Choroid plexus epithelial cell (primary cell): Measurements from ENCODE around the gene TRIM9.

Source experiments
- DNase-seq: peaks from one replicate; pipeline ENCODE4 v3.0.0-alpha.2; 2010; ENCODE audit warnings: low read depth
- H3K4me3 ChIP-seq: 2 replicates; pipeline ENCODE4 v1.5.1; 2011; ENCODE audit warnings: low read depth, mild to moderate bottlenecking, control low read depth, low read length, moderate library complexity
- TF ChIP-seq, protein P1 (sequence below): conservative IDR thresholded peaks from 2 replicates; pipeline ENCODE4 v1.5.1; 2011; ENCODE audit warnings: low read depth, mild to moderate bottlenecking, control low read depth, inconsistent platforms, low read length, moderate library complexity

Gene TRIM9

DNA sequence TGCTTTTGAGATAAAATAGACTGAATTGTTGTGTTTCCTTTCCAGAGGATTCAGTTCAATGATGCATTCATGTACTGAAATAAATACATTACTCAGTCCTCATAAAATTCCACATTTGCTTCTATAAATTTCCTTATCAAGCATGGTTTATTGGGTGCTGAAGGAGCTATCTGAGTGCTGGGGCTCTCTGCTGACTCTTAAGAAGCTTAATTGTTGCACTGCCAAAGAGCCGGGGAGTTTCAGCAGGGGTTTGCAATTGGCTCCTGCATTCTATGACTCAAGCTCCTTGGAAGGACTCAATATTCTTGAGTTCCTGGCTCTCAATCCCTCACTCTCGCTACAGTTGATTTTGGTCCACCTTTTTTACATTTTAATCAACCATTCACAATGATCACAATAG, 80.8 kb downstream of the TRIM9 start:
- DNase-seq = peak; percentile 72
- H3K4me3 ChIP-seq = no peak overlapping the region
- TF ChIP-seq, protein P1, sequence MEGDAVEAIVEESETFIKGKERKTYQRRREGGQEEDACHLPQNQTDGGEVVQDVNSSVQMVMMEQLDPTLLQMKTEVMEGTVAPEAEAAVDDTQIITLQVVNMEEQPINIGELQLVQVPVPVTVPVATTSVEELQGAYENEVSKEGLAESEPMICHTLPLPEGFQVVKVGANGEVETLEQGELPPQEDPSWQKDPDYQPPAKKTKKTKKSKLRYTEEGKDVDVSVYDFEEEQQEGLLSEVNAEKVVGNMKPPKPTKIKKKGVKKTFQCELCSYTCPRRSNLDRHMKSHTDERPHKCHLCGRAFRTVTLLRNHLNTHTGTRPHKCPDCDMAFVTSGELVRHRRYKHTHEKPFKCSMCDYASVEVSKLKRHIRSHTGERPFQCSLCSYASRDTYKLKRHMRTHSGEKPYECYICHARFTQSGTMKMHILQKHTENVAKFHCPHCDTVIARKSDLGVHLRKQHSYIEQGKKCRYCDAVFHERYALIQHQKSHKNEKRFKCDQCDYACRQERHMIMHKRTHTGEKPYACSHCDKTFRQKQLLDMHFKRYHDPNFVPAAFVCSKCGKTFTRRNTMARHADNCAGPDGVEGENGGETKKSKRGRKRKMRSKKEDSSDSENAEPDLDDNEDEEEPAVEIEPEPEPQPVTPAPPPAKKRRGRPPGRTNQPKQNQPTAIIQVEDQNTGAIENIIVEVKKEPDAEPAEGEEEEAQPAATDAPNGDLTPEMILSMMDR = no peak

DNA sequence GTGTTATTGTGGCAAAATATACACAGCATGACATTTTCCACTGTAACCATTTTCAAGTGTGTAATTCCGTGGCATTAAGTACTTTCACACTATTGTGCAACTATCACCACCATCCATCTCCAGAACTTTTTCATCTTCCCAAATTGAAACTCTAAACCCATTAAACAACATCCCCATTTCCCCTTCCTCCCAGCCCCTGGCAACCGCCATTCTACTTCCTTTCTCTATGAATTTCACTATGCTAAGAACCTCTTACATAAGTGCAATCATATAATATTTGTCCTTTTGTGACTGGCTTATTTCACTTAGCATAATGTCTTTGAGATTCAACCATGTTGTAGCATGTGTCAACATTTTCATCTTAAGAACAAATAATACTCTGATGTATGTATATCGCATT, 82.8 kb downstream of the TRIM9 start:
- TF ChIP-seq, protein P1 = no peak
- DNase-seq = no peak
- no peak overlapping the region for H3K4me3 ChIP-seq

DNA sequence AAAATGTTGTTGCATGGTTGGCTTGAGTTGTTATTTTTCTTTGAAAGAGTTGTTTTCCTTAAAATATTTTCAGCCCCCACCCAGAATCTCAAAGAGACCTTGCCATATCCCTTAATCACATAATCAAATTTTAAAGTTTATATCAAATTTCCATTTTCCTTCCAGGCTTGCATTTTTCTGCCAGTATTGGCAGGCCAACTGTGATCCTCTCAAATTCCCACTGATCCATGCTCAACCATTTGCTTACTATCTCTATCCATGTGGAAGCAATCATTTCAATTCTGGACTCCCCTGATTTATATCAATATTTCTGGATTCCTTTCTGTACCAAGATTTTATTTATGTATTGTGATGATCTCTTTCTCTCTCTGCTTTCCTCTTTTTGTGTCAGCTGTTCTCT, 86.5 kb downstream of the TRIM9 start:
- TF ChIP-seq, protein P1 = no peak
- DNase-seq = no peak
- H3K4me3 ChIP-seq = no peak overlapping the region

DNA sequence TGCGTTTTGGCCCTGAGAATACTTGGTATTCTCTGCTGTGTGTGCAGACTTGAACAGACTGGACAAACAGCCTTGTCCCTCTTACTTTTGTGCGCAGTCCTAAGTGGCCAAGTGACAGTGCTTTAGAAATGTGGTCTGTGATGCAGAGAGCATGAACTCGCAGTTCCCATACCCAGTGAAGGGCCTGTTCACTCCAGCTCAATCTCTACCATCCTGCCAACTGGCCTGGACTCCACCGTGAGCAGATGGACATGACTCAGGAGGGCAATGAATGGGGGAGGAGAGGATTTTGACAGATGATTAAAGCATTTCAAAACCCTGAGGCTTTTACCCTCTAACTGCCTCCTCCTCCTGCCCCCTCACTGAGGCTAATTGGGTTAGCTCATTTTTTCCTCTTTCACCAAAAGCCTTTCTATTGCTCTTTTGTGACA, 88.1 kb downstream of the TRIM9 start:
- TF ChIP-seq, protein P1 = no peak
- DNase-seq = no peak
- no peak overlapping the region for H3K4me3 ChIP-seq

DNA sequence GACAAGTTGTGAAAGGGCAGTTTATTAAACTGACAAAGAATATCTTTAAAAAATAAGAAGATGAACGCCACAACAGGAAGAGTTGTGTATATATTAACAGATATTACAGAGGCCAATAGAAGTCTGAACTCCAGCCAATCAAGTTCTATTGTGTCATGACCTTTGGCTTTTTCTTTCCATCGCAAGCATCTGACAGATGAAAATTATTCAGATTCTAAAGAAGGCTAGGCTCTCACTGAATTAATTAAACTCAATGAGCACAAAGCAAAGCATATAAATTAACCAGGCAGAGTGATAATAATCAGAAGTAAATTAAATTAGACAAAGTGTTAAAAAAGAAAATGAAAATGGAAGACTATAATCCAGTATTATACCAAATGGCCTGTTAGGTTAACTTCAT, 88.6 kb downstream of the TRIM9 start:
- DNase-seq = no peak
- no peak overlapping the region for H3K4me3 ChIP-seq
- TF ChIP-seq, protein P1 = no peak

DNA sequence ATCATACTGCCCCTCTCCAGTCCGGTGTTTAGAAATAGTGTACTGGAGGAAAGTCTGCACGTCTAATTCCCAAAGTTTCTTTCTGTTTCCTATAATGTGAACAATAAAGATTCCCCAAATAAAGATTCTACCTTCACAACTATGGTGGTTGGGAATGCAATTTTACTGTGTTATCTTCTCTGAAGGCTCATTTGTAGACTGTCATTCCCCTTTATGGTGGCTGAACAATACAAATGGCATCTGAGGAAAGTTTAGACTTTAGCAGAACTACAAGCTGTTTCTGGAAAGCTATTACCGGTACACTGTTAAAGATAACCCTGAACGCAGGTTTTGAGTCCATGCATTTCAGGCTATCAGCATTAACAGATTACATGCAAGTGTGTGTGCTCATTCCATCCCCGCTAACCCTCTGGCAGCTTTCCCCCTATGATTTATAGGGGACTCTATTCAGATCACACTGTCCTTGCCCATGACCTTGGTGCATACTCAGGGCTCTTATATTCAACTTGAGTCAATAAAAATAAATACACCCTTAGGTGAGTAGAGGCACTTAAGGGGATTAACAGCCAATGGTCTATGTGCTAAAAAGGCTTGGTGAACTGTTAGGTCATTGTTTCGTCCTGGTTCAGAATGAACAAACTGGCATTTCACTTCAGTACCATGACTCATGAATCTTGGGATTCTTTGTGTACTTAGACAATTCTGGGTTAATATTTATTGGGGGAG, 89.9 kb downstream of the TRIM9 start:
- H3K4me3 ChIP-seq = no peak overlapping the region
- TF ChIP-seq, protein P1 = no peak
- DNase-seq = peak; percentile 38

DNA sequence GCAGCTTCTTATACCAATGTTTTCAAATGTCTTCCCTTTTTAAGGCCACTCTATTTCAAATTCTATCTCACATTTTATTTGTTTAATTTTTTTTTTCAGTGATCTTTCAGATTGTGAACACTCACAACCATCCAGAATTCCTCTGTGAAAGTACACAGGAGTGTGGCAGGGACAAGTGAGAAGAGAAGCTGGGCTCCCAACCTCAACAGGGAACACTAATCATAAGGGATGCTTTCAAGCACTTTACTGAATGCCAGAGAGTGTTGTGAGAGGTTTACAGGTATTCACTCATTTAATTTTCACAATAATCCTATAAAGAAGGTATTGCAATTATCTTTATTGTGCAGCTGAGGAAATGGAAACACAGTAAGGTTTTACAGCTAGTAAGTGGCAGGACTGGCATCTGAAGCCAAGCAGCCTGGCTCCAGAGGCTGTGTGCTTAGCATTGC, 90.5 kb downstream of the TRIM9 start:
- TF ChIP-seq, protein P1 = no peak
- H3K4me3 ChIP-seq = no peak overlapping the region
- DNase-seq = no peak
